ENCODE data around the gene CCKAR. TPM values are rescaled to one million over a fixed set of nuclear protein-coding genes. Genes with fewer than 3 reads are reported as not detected.

Gene CCKAR
- total and polyA plus RNA-seq, 2 donors (not counting 3 experiments of a cell fraction or from before 2014, with no cell fraction given) = not detected

- Histone ChIP-seq H3K4me3 (replicated peaks in 1 of 3; ENCODE audit: insufficient read depth in 1 of 3, low read depth in 1 of 3, low read length in 3 of 3) (no peak overlapping the region), H3K27ac (ENCODE audit: insufficient read depth, low read depth, low read length) (no peak overlapping the region)
- BruUV-seq (replicated peaks) = no TSS peak
These were observed 35.5 kb upstream of the CCKAR start for GRCh38 chr4:26525771-26526150.

GRCh38 chr4:26525136-26525770, 35.0 kb upstream of the CCKAR start:
- intact Hi-C loops (cut with micrococcal nuclease) (no loop called here), dilution Hi-C loops (cut with MboI; ENCODE audit: extremely low pct_ligation_motif_present, low sequenced_read_pairs) (no loop called here)
- no peaks in the 10 kb centered on the region for H3K36me3 ChIP-seq (ENCODE audit: control insufficient read depth in 2 of 2, extremely low read depth in 1 of 2, insufficient read depth in 2 of 2, low read length in 2 of 2)
- DNase-seq (ENCODE audit: low read depth, low spot score) (no peak), FAIRE-seq (no peak)
- H3K4me2 ChIP-seq (ENCODE audit: insufficient read depth, low read length) = no peak overlapping the region
- no peak overlapping the region for H3K27ac ChIP-seq (ENCODE audit: insufficient read depth, low read depth, low read length)
- CTCF ChIA-PET = no interaction called here
- H3K9ac ChIP-seq (replicated peaks; ENCODE audit: extremely low read depth, insufficient read depth, low read length) = no peak overlapping the region
- no peaks in the 10 kb centered on the region for H3K9me3 ChIP-seq (replicated peaks; ENCODE audit: control insufficient read depth, insufficient read depth, low read length)
- H3K9me1 ChIP-seq (replicated peaks; ENCODE audit: control insufficient read depth, extremely low read depth, insufficient read depth, low read length) = no peaks in the 10 kb centered on the region
- BruUV-seq (replicated peaks) = no TSS peak
- TF ChIP-seq POLR2A (IDR thresholded peaks at IDR 0.05; ENCODE audit: low read depth, low read length) (no peak), MYC (IDR thresholded peaks at IDR 0.05; ENCODE audit: low read depth, low read length) (no peak), EZH2 (IDR thresholded peaks at IDR 0.05; ENCODE audit: borderline replicate concordance, low read depth, low read length, severe bottlenecking) (no peak), JUN (IDR thresholded peaks at IDR 0.05; ENCODE audit: borderline replicate concordance, insufficient read depth, insufficient read length, low read depth) (no peak), MAX (IDR thresholded peaks at IDR 0.05; ENCODE audit: insufficient read depth, insufficient read length) (no peak), CTCF (IDR thresholded peaks at IDR 0.05; ENCODE audit: extremely low read depth in 1 of 2, insufficient read depth in 1 of 2, low read depth in 1 of 2, low read length in 2 of 2) (no peak)
- H2AFZ ChIP-seq (ENCODE audit: low read depth, low read length) = no peak overlapping the region
- no peaks in the 10 kb centered on the region for H3K4me1 ChIP-seq (ENCODE audit: control insufficient read depth, extremely low read depth, insufficient read depth, low read length)
- H4K20me1 ChIP-seq (replicated peaks; ENCODE audit: control insufficient read depth, extremely low read depth, insufficient read depth, low read length) = no peaks in the 10 kb centered on the region
- no peaks in the 10 kb centered on the region for H3K79me2 ChIP-seq (ENCODE audit: control insufficient read depth, insufficient read depth, low read length)
- H3K27me3 ChIP-seq (ENCODE audit: control insufficient read depth in 2 of 2, insufficient read depth in 2 of 2, low read length in 2 of 2) = peaks cover 0 to 7% of the 10 kb centered on the region in 2 experiments
- POLR2A ChIA-PET = no interaction called here
- H3K4me3 ChIP-seq (replicated peaks in 1 of 3; ENCODE audit: insufficient read depth in 1 of 3, low read depth in 1 of 3, low read length in 3 of 3) = no peak overlapping the region

More at GRCh38 chr4:26525771-26526150, 35.5 kb upstream of the CCKAR start:
- no peak for TF ChIP-seq MYC (IDR thresholded peaks at IDR 0.05; ENCODE audit: low read depth, low read length)
- H2AFZ ChIP-seq (ENCODE audit: low read depth, low read length) = no peak overlapping the region
- H3K4me2 ChIP-seq (ENCODE audit: insufficient read depth, low read length) = no peak overlapping the region
- no peaks in the 10 kb centered on the region for H3K4me1 ChIP-seq (ENCODE audit: control insufficient read depth, extremely low read depth, insufficient read depth, low read length)
- ChIA-PET POLR2A (no interaction called here), CTCF (no interaction called here)
- peaks cover 0 to 7% of the 10 kb centered on the region in 2 experiments for H3K27me3 ChIP-seq (ENCODE audit: control insufficient read depth in 2 of 2, insufficient read depth in 2 of 2, low read length in 2 of 2)
- no peaks in the 10 kb centered on the region for H3K9me1 ChIP-seq (replicated peaks; ENCODE audit: control insufficient read depth, extremely low read depth, insufficient read depth, low read length)
- no peaks in the 10 kb centered on the region for H3K79me2 ChIP-seq (ENCODE audit: control insufficient read depth, insufficient read depth, low read length)
- H3K9ac ChIP-seq (replicated peaks; ENCODE audit: extremely low read depth, insufficient read depth, low read length) = no peak overlapping the region
- FAIRE-seq (no peak), DNase-seq (ENCODE audit: low read depth, low spot score) (no peak)
- no peaks in the 10 kb centered on the region for H3K9me3 ChIP-seq (replicated peaks; ENCODE audit: control insufficient read depth, insufficient read depth, low read length)
- no peaks in the 10 kb centered on the region for H4K20me1 ChIP-seq (replicated peaks; ENCODE audit: control insufficient read depth, extremely low read depth, insufficient read depth, low read length)
- no peaks in the 10 kb centered on the region for H3K36me3 ChIP-seq (ENCODE audit: control insufficient read depth in 2 of 2, extremely low read depth in 1 of 2, insufficient read depth in 2 of 2, low read length in 2 of 2)
- intact Hi-C loops (cut with micrococcal nuclease) = no loop called here
- dilution Hi-C loops (cut with MboI; ENCODE audit: extremely low pct_ligation_motif_present, low sequenced_read_pairs) = no loop called here
